Neuronal stem cell (in vitro differentiated cells): ENCODE measurements around the gene BRCA1.

ENCODE experiments used
- DNase-seq: peaks from one replicate; pipeline ENCODE4 v3.0.0-alpha.2; 2013; ENCODE audit warnings: low spot score
- H2AFZ ChIP-seq: one replicate; pipeline ENCODE4 v1.6.1; 2013; ENCODE audit warnings: mild to moderate bottlenecking, low read length, inconsistent platforms
- H2AK5ac ChIP-seq: 2 replicates; pipeline ENCODE4 v1.6.1; 2013; ENCODE audit warnings: low read depth, mild to moderate bottlenecking, inconsistent platforms, low read length, moderate library complexity, mixed read lengths
- H2BK120ac ChIP-seq: 2 replicates; pipeline ENCODE4 v1.6.1; 2013; ENCODE audit warnings: low read depth, mild to moderate bottlenecking, inconsistent platforms, low read length, moderate library complexity, mixed read lengths
- H2BK12ac ChIP-seq: one replicate; pipeline ENCODE4 v1.6.1; 2013; ENCODE audit warnings: low read length, inconsistent platforms
- H2BK15ac ChIP-seq: 2 replicates; pipeline ENCODE4 v1.6.1; 2013; ENCODE audit warnings: mild to moderate bottlenecking, low read length, inconsistent platforms, mixed read lengths
- H2BK5ac ChIP-seq: one replicate; pipeline ENCODE4 v1.6.1; 2013; ENCODE audit warnings: inconsistent platforms, mild to moderate bottlenecking, low read length, moderate library complexity
- H3K14ac ChIP-seq: one replicate; pipeline ENCODE4 v1.6.1; 2013; ENCODE audit warnings: low read length, inconsistent platforms
- H3K18ac ChIP-seq: 2 replicates; pipeline ENCODE4 v1.6.1; 2013; ENCODE audit warnings: low read length, inconsistent platforms
- H3K23ac ChIP-seq: 2 replicates; pipeline ENCODE4 v1.6.1; 2013; ENCODE audit warnings: low read depth, mild to moderate bottlenecking, mixed read lengths, low read length, inconsistent platforms; ENCODE audit not compliant: poor library complexity
- H3K27ac ChIP-seq: replicated peaks from 3 replicates; pipeline ENCODE4 v1.5.1; 2013; ENCODE audit warnings: low read length, inconsistent platforms
- H3K27me3 ChIP-seq, 3 experiments: 2 replicates each; pipeline ENCODE4 v1.6.1; 2013; ENCODE audit warnings: low read length in 3 of 3, mild to moderate bottlenecking in 2 of 3, inconsistent platforms in 1 of 3, low read depth in 1 of 3, mixed read lengths in 1 of 3, moderate library complexity in 1 of 3; ENCODE audit not compliant: control insufficient read depth in 3 of 3, insufficient read depth in 3 of 3
- H3K36me3 ChIP-seq, 2 donors: replicated peaks in 1 of 2; 2 replicates each; pipeline ENCODE4 v1.6.1; 2013; ENCODE audit warnings: low read length in 2 of 2; ENCODE audit not compliant: control insufficient read depth in 2 of 2, insufficient read depth in 2 of 2
- H3K4ac ChIP-seq: 2 replicates; pipeline ENCODE4 v1.6.1; 2013; ENCODE audit warnings: inconsistent platforms, mild to moderate bottlenecking, low read length, moderate library complexity
- H3K4me1 ChIP-seq, 2 donors: 1 replicate in 1 of 2; 2 replicates in 1 of 2; pipeline ENCODE4 v1.6.1; 2013; ENCODE audit warnings: low read length in 2 of 2, low read depth in 1 of 2; ENCODE audit not compliant: control insufficient read depth in 2 of 2, insufficient read depth in 1 of 2
- H3K4me2 ChIP-seq: one replicate; pipeline ENCODE4 v1.6.1; 2013; ENCODE audit warnings: mild to moderate bottlenecking, low read length, inconsistent platforms; ENCODE audit not compliant: insufficient read depth, poor library complexity, severe bottlenecking
- H3K4me3 ChIP-seq, 2 donors: 2 replicates each; pipeline ENCODE4 v1.5.1; 2013; ENCODE audit warnings: low read length in 2 of 2, mild to moderate bottlenecking in 2 of 2, inconsistent platforms in 1 of 2, moderate library complexity in 1 of 2
- H3K79me1 ChIP-seq: one replicate; pipeline ENCODE4 v1.6.1; 2013; ENCODE audit warnings: low read depth, mild to moderate bottlenecking, inconsistent platforms, low read length, moderate library complexity
- H3K9ac ChIP-seq: one replicate; pipeline ENCODE4 v1.6.1; 2013; ENCODE audit warnings: mild to moderate bottlenecking, low read depth, low read length, inconsistent platforms; ENCODE audit not compliant: poor library complexity
- H3K9me3 ChIP-seq, 2 donors: replicated peaks in 1 of 2; 2 replicates each; pipeline versions ENCODE3 to v1.6.1; 2013; ENCODE audit warnings: low read length in 2 of 2, mild to moderate bottlenecking in 2 of 2, inconsistent platforms in 1 of 2, low read depth in 1 of 2, mixed read lengths in 1 of 2, moderate library complexity in 1 of 2; ENCODE audit not compliant: control insufficient read depth in 2 of 2, insufficient read depth in 1 of 2
- H4K8ac ChIP-seq: one replicate; pipeline ENCODE4 v1.6.1; 2013; ENCODE audit warnings: low read depth, mild to moderate bottlenecking, inconsistent platforms, low read length, moderate library complexity
- H4K91ac ChIP-seq: one replicate; pipeline ENCODE4 v1.6.1; 2013; ENCODE audit warnings: low read length, low read depth, mild to moderate bottlenecking, inconsistent platforms; ENCODE audit not compliant: poor library complexity
- WGBS, 2 donors: extraction: QIAGEN DNeasy Blood & Tissue Kit; methylation state at CpG; one replicate each; pipeline ENCODE4 v1.1.7; 2013; ENCODE audit warnings: missing lambda C conversion rate in 2 of 2, mixed read lengths in 1 of 2; ENCODE audit not compliant: insufficient read length in 2 of 2, insufficient replicate concordance in 1 of 2; ENCODE audit errors: extremely low coverage in 2 of 2; 5-methylcytosine and 5-hydroxymethylcytosine counted together

BRCA1 gene

DNA sequence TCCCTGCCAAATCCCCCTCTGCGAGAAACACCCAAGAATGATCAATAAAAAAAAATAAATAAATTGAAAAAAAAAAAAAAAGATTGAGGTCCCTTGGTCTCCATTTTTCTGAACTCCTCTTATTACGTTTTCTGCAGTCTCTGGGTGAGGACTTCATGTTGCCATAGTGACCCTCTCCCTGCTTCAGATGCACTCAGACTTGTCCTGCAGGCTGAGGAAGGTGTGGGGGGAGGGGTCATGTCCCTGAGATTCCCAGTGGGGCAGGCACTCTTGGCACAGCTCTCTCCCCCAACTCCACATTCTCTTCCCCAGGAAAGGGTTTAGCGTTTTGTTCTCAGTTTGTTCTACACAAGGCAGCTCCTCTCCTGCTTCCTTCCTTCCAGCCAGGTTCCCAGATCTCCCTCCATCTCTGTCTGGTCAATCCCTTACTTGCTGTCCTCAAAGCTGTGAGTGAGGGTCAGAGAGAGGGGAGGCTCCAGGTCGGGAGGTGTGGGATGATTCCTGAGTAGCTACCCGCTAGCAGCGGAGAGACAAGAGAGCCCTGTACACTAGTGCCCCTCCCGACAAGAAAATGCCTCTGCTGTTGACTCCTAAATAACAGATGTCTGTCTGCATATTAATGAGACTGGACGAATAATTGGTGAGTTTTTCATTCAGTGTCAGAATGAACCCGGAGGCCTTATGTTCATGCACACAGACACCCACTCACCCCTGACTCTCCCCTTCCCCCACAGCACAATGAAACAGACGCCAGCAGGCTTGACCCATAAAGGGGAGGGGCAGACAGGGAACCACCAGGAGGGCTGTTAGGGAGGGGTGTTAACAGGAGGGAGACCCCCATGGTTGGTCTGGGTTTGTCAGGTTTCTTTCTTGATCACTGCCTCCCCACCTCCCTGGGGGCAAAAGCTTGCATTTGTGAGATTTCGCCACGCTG lies 90.9 kb downstream of the BRCA1 start:
- Histone ChIP-seq H4K8ac (no peak overlapping the region), H3K27ac (peak overlapping the region; percentile 98), H3K27me3 (no peaks in the 10 kb centered on the region), H3K4me3 (peak overlapping the region in 1 of 2 donors; percentile 12), H2AK5ac (peak overlapping the region; percentile 9), H2BK15ac (no peak overlapping the region), H2BK5ac (peak overlapping the region; percentile 91), H3K79me1 (no peaks in the 10 kb centered on the region), H3K18ac (peak overlapping the region; percentile 91), H3K4ac (no peak overlapping the region), H3K4me1 (peaks cover 35 to 40% of the 10 kb centered on the region in 2 donors), H3K4me2 (peak overlapping the region; percentile 45), H4K91ac (peak overlapping the region; percentile 4), H2BK12ac (peak overlapping the region; percentile 59), H3K23ac (no peak overlapping the region), H3K14ac (no peak overlapping the region), H3K36me3 (no peaks in the 10 kb centered on the region), H3K9ac (no peak overlapping the region), H2BK120ac (peak overlapping the region; percentile 52), H3K9me3 (no peaks in the 10 kb centered on the region), H2AFZ (peak overlapping the region; percentile 69)
- no CpG with 5 or more reads among the region's 12 CpGs for WGBS, 2 donors
- peak; percentile 35 for DNase-seq

DNA sequence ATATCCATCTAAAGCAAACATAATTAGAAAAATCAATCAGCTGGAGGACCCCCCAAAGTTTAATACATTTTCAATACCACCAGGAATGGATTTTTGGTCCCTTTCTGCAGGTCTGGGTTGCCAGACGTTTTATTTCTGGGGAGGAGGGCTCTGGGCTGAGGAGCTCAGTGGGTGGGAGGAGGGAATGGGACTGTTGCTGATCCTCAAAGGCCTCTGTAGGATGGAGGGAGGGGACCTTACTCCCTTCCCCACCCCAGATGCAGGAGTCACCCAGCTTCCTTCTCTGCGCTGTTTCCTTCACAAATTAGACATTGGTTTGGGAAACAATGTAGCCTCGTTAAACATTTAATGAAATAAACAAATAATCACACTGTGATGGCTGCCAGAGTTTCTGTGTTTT lies 93.5 kb downstream of the BRCA1 start:
- Histone ChIP-seq H3K9ac (no peak overlapping the region), H4K8ac (no peak overlapping the region), H3K4ac (no peak overlapping the region), H3K79me1 (no peaks in the 10 kb centered on the region), H2BK15ac (no peak overlapping the region), H3K4me1 (peaks cover 41 to 43% of the 10 kb centered on the region in 2 donors), H2AK5ac (no peak overlapping the region), H3K27me3 (no peaks in the 10 kb centered on the region), H3K36me3 (peaks cover 0 to 12% of the 10 kb centered on the region in 2 donors), H3K23ac (no peak overlapping the region), H4K91ac (no peak overlapping the region), H2AFZ (no peak overlapping the region), H3K4me2 (no peak overlapping the region), H3K27ac (no peak overlapping the region), H3K4me3 (no peak overlapping the region), H2BK12ac (no peak overlapping the region), H3K9me3 (peaks cover 0 to 1% of the 10 kb centered on the region in 2 donors), H3K14ac (no peak overlapping the region), H2BK120ac (no peak overlapping the region), H2BK5ac (no peak overlapping the region), H3K18ac (no peak overlapping the region)
- WGBS, 2 donors: no CpG with 5 or more reads among the region's 3 CpGs
- DNase-seq: no peak

DNA sequence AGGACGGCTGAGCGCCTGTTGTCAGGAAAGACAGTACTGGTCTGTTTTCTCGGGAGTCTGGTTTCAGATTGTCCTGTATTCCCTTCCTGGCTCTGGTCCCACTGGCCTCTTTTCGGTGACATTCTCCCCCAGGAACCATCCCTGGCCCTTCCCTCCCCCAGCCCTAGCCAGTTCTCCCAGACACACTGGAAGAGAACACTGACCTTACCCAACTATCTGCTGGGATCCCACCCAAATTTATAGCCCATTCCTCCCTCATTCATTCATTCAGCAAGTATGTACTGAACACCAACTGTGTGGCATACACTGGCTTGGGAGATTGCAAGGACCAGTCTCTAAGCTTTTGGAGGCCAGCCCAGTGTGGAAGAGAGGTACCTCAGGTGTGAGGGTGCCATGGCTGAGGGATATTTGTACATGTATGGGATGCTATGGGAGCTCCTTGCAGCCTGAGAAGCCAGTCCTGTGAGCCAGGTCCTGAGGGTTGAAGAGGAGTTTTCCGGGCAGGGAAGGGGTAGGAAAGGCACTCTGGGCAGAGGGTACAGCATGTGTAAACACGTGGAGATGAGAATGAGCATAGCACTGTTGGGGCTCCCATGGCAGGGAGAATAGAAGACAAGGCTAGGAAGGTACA lies 94.9 kb downstream of the BRCA1 start:
- Histone ChIP-seq H2AFZ (no peak overlapping the region), H4K8ac (no peak overlapping the region), H3K4ac (no peak overlapping the region), H2BK15ac (no peak overlapping the region), H3K27me3 (no peaks in the 10 kb centered on the region), H2BK5ac (peak overlapping the region; percentile 66), H2AK5ac (no peak overlapping the region), H2BK120ac (no peak overlapping the region), H3K18ac (no peak overlapping the region), H3K4me1 (peaks cover 34 to 40% of the 10 kb centered on the region in 2 donors), H4K91ac (no peak overlapping the region), H3K9ac (peak overlapping the region; percentile 47), H3K23ac (no peak overlapping the region), H3K14ac (no peak overlapping the region), H3K4me2 (no peak overlapping the region), H3K27ac (no peak overlapping the region), H3K79me1 (no peaks in the 10 kb centered on the region), H2BK12ac (no peak overlapping the region), H3K4me3 (no peak overlapping the region), H3K9me3 (peaks cover 0 to 1% of the 10 kb centered on the region in 2 donors), H3K36me3 (peaks cover 0 to 12% of the 10 kb centered on the region in 2 donors)
- no peak for DNase-seq
- WGBS, 2 donors: no CpG with 5 or more reads among the region's 6 CpGs
